KMS-11 (cell line): Measurements from ENCODE around the gene ITPKB.

Experiments used
- H2AFZ ChIP-seq: fragments of 200-600 bp; sonication (generic); 2 replicates; pipeline ENCODE4 v1.6.1; 2016; ENCODE audit warnings: antibody characterized with exemption, mixed run types, low read depth
- H3K27ac ChIP-seq: fragments of 200-600 bp; sonication (generic); 2 replicates; pipeline ENCODE4 v1.6.1; 2016; ENCODE audit warnings: mild to moderate bottlenecking, mixed run types
- H3K27me3 ChIP-seq: fragments of 200-600 bp; sonication (generic); 2 replicates; pipeline ENCODE4 v1.6.1; 2017; ENCODE audit warnings: mild to moderate bottlenecking, low read depth, mixed run types, moderate library complexity; ENCODE audit not compliant: insufficient read depth
- H3K36me3 ChIP-seq: fragments of 200-600 bp; sonication (generic); 2 replicates; pipeline ENCODE4 v1.6.1; 2017; ENCODE audit warnings: mild to moderate bottlenecking, mixed run types; ENCODE audit not compliant: insufficient read depth
- H3K4me1 ChIP-seq: fragments of 200-600 bp; sonication (generic); 2 replicates; pipeline ENCODE4 v1.6.1; 2016; ENCODE audit warnings: mild to moderate bottlenecking, low read depth, mixed run types; ENCODE audit not compliant: poor library complexity, severe bottlenecking
- H3K4me2 ChIP-seq: fragments of 200-600 bp; sonication (generic); 2 replicates; pipeline ENCODE4 v1.7.0; 2016; ENCODE audit warnings: mild to moderate bottlenecking, mixed run types
- H3K4me3 ChIP-seq: fragments of 200-600 bp; sonication (generic); IDR thresholded peaks from 2 replicates; pipeline ENCODE4 v1.6.1; 2017; ENCODE audit warnings: low read depth, low read length, mixed read lengths; ENCODE audit not compliant: insufficient read depth
- H3K79me2 ChIP-seq: fragments of 200-600 bp; sonication (generic); 2 replicates; pipeline ENCODE4 v1.6.1; 2016; ENCODE audit warnings: low read depth, mixed run types; ENCODE audit not compliant: insufficient read depth
- H3K9ac ChIP-seq: fragments of 200-600 bp; sonication (generic); 2 replicates; pipeline ENCODE4 v1.6.1; 2016; ENCODE audit warnings: mild to moderate bottlenecking, mixed run types
- H4K20me1 ChIP-seq: fragments of 200-600 bp; sonication (generic); 2 replicates; pipeline ENCODE4 v1.6.1; 2016; ENCODE audit warnings: mild to moderate bottlenecking, mixed run types; ENCODE audit not compliant: insufficient read depth
- TF ChIP-seq, protein P1 (sequence below): fragments of 200-600 bp; sonication (generic); conservative IDR thresholded peaks from 2 replicates; pipeline ENCODE4 v1.6.1; 2017; ENCODE audit warnings: low read depth, mild to moderate bottlenecking, antibody characterized with exemption, low read length, moderate library complexity, mixed read lengths

Gene ITPKB

DNA sequence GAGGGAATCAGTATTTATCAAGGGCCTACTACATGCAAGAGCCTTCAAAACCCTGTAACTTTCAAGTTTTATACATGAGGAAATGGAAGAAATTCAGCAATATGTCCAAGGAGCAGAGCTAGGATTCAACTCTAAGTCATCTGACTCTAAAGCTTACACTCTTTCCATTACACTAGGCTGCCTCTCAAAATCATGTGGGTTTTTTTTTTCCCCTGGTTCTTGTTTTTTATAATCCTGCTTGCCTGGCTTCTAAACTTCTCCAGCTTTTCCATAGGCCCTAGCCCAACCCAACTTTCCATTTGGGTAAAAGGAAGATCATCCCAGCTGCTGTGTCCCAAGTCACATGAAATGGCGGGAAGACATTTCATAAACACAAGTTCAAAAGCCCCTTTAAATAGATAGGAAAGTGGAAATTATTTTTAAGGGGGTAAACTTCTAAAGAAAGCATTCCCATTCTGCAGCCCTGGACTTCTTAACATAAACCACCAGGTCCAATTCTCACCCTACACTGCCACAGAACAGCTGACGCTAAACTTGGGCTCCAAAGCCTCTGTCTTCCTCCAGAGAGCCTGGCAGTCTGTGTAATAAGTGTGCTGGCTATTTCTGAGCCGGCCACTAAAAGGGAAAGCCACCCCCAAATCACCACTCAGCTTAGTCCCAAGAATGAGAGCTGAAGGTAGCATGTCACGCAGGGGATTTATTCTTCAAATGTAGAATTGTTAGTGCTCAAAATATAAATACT lies 46.9 kb downstream of the ITPKB start:
- Histone ChIP-seq H4K20me1 (no peaks in the 10 kb centered on the region; the same call in 1 of the 2 replicates), H3K79me2 (no peaks in the 10 kb centered on the region), H3K27ac (no peak overlapping the region), H3K36me3 (no peaks in the 10 kb centered on the region), H3K4me1 (peaks cover 28% of the 10 kb centered on the region), H3K27me3 (no peaks in the 10 kb centered on the region), H3K9ac (no peak overlapping the region), H3K4me3 (no peak overlapping the region), H2AFZ (no peak overlapping the region), H3K4me2 (no peak overlapping the region)
- TF ChIP-seq, protein P1, sequence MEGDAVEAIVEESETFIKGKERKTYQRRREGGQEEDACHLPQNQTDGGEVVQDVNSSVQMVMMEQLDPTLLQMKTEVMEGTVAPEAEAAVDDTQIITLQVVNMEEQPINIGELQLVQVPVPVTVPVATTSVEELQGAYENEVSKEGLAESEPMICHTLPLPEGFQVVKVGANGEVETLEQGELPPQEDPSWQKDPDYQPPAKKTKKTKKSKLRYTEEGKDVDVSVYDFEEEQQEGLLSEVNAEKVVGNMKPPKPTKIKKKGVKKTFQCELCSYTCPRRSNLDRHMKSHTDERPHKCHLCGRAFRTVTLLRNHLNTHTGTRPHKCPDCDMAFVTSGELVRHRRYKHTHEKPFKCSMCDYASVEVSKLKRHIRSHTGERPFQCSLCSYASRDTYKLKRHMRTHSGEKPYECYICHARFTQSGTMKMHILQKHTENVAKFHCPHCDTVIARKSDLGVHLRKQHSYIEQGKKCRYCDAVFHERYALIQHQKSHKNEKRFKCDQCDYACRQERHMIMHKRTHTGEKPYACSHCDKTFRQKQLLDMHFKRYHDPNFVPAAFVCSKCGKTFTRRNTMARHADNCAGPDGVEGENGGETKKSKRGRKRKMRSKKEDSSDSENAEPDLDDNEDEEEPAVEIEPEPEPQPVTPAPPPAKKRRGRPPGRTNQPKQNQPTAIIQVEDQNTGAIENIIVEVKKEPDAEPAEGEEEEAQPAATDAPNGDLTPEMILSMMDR = no peak

- H3K27ac ChIP-seq = no peak overlapping the region
- H3K4me3 ChIP-seq = no peak overlapping the region
- H4K20me1 ChIP-seq = no peaks in the 10 kb centered on the region; the same call in 1 of the 2 replicates
- H3K4me1 ChIP-seq = peaks cover 37% of the 10 kb centered on the region
- no peaks in the 10 kb centered on the region for H3K36me3 ChIP-seq
- H3K79me2 ChIP-seq = peaks cover 7% of the 10 kb centered on the region; the same call in 1 of the 2 replicates
- no peak overlapping the region for H3K9ac ChIP-seq
- no peak overlapping the region for H2AFZ ChIP-seq
- TF ChIP-seq, protein P1 = no peak
- H3K4me2 ChIP-seq = no peak overlapping the region
- no peaks in the 10 kb centered on the region for H3K27me3 ChIP-seq
These were observed 47.8 kb downstream of the ITPKB start for GRCh38 chr1:226691247-226691646.

- H3K9ac ChIP-seq = no peak overlapping the region
- TF ChIP-seq, protein P1 = no peak
- no peaks in the 10 kb centered on the region; the same call in 1 of the 2 replicates for H4K20me1 ChIP-seq
- H3K27ac ChIP-seq = no peak overlapping the region
- H3K4me3 ChIP-seq = no peak overlapping the region
- H3K36me3 ChIP-seq = no peaks in the 10 kb centered on the region
- no peaks in the 10 kb centered on the region for H3K27me3 ChIP-seq
- H3K4me1 ChIP-seq = peaks cover 37% of the 10 kb centered on the region
- no peak overlapping the region for H2AFZ ChIP-seq
- H3K4me2 ChIP-seq = no peak overlapping the region
- peaks cover 14% of the 10 kb centered on the region for H3K79me2 ChIP-seq
These were observed 48.6 kb downstream of the ITPKB start for GRCh38 chr1:226690460-226690982.

DNA sequence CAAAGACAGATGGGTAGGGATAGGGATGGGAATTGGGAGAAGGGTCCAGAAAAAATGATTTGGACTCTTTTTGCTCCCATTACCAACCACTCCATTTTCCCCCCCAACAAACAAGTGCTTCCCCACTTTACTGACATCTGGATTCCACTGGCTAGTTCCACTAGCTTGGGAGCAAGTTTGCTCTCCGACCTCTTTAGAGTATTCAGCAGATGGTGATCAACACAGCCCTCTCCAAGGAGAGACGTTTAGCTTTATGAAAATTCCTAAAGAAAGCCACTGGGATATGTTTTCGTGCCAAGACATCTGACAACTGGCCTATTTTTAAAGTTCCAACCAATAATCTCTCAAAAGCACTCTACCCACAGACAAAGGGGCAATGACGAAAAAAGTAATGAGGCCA lies 50.3 kb downstream of the ITPKB start:
- Histone ChIP-seq H3K4me2 (peak overlapping the region; percentile 31; the same call in 1 of the 2 replicates), H3K4me1 (peaks cover 37% of the 10 kb centered on the region), H2AFZ (no peak overlapping the region), H3K36me3 (no peaks in the 10 kb centered on the region), H3K79me2 (peaks cover 19% of the 10 kb centered on the region), H3K4me3 (no peak overlapping the region), H3K27ac (no peak overlapping the region), H4K20me1 (no peaks in the 10 kb centered on the region; the same call in 1 of the 2 replicates), H3K9ac (no peak overlapping the region), H3K27me3 (no peaks in the 10 kb centered on the region)
- TF ChIP-seq, protein P1 = no peak
